Gastroesophageal sphincter (tissue), 3 donors: Measurements from ENCODE around the gene MYRIP.

Experiments used
- CTCF ChIP-seq, 4 experiments: fragments of 200-600 bp in 2 of 4; fragments of 450-650 bp in 2 of 4; sonication (generic) in 1 of 4; IDR thresholded peaks; one replicate each; pipeline ENCODE4 v1.5.1; 2017 to 2019; ENCODE audit warnings: antibody characterized with exemption in 4 of 4, mild to moderate bottlenecking in 2 of 4, moderate library complexity in 2 of 4
- POLR2A ChIP-seq, 2 donors: fragments of 450-650 bp; IDR thresholded peaks; one replicate each; pipeline ENCODE4 v1.6.1; 2017; ENCODE audit warnings: antibody characterized with exemption in 2 of 2, mild to moderate bottlenecking in 2 of 2, moderate library complexity in 1 of 2
- POLR2AphosphoS5 ChIP-seq: sonication (generic); formaldehyde crosslinking; IDR thresholded peaks from one replicate; pipeline ENCODE4 v1.6.1; 2017; ENCODE audit warnings: antibody characterized with exemption

DNA sequence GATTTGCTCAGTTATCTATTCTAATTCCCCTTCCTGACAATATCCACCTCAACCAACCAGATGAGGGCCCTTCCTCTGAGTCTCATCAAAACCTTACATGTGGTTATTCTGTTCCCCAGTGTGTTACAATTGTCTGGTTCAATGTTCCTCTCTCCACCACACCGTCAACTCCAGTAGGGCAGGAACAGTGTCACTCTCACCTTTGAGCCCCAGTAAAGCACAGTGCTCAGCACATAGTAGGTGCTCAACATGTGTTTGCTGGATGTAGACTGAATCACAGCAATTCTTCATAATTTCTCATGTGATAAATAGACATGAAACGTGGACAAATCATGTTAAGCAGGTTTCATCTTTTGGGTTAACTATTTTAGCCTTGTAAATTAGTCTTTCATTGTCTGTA lies 397.1 kb downstream of the MYRIP start:
- TF ChIP-seq CTCF (IDR thresholded peaks at IDR 0.05): no peak
- no peak for TF ChIP-seq POLR2A (IDR thresholded peaks at IDR 0.05)
- TF ChIP-seq POLR2AphosphoS5: no peak
